Bronchial epithelial cell (primary cell): ENCODE measurements around the gene PLXNA4. TPM values are rescaled to one million over a fixed set of nuclear protein-coding genes. Genes with fewer than 3 reads are reported as not detected.

Experiments used
- DNase-seq: peaks from one replicate; pipeline ENCODE4 v3.0.0-alpha.2; 2010; ENCODE audit warnings: low read depth
- FAIRE-seq: peaks from 2 replicates; lab custom pipeline; 2011; peaks lifted over from hg19 to GRCh38; lab: Jason Lieb, UNC
- H3K27me3 ChIP-seq: 2 replicates; pipeline ENCODE4 v1.5.1; 2011; ENCODE audit warnings: low read length; ENCODE audit not compliant: control insufficient read depth, insufficient read depth
- H3K36me3 ChIP-seq: 2 replicates; pipeline ENCODE4 v1.5.1; 2011; ENCODE audit warnings: low read length; ENCODE audit not compliant: control insufficient read depth, insufficient read depth
- H3K4me3 ChIP-seq: 2 replicates; pipeline ENCODE4 v1.5.1; 2011; ENCODE audit warnings: mild to moderate bottlenecking, low read depth, low read length, control low read depth
- total RNA-seq: library from RNA; depleted of rRNA; stranded (reverse); fragments of >200 nt; gene quantifications from 2 replicates; pipeline ENCODE4 v1.2.1, GENCODE V29; 2014
- TF ChIP-seq, protein P1 (sequence below): IDR thresholded peaks from 2 replicates; pipeline ENCODE4 v1.5.1; 2011; ENCODE audit warnings: mild to moderate bottlenecking, moderate library complexity, low read length, control low read depth, inconsistent platforms; ENCODE audit not compliant: insufficient read depth, severe bottlenecking

PLXNA4 gene
- total RNA-seq, 1 donor from 2014 or later = under 0.01 TPM

DNA sequence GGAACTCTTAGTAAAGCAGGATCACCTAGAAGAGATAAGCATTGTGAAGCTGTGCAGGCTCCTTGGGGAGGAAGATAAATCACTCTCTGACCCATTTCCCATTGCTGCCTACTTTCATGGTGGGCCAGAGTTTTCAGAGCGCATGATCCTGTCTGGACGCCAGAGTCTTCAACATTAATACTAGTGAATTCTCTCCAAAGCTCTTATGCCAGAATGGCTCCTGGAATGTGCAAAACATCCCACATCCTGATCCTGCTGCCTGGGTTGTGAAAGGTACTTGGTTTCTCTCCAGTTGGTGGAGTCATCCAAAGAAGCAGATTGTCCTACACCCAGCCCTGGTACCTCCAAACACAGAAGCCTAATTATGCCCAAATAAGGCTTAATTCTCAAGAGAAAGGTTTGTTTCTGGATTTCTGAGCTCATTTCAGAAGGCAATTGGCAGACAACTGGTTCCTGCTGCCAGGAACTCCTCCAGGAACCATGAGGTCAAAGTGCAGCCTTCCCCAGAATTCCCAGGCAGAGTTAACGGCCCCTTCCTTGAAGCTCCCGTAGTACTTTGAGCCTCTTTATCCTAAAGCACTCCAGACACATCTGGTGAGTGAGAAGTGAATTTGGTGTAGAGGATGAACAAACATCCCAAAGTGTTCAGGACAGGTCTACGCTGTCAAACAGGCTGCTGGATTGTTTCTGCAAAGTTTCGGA lies 495.2 kb downstream of the PLXNA4 start:
- TF ChIP-seq, protein P1, sequence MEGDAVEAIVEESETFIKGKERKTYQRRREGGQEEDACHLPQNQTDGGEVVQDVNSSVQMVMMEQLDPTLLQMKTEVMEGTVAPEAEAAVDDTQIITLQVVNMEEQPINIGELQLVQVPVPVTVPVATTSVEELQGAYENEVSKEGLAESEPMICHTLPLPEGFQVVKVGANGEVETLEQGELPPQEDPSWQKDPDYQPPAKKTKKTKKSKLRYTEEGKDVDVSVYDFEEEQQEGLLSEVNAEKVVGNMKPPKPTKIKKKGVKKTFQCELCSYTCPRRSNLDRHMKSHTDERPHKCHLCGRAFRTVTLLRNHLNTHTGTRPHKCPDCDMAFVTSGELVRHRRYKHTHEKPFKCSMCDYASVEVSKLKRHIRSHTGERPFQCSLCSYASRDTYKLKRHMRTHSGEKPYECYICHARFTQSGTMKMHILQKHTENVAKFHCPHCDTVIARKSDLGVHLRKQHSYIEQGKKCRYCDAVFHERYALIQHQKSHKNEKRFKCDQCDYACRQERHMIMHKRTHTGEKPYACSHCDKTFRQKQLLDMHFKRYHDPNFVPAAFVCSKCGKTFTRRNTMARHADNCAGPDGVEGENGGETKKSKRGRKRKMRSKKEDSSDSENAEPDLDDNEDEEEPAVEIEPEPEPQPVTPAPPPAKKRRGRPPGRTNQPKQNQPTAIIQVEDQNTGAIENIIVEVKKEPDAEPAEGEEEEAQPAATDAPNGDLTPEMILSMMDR = no peak
- no peak overlapping the region for H3K4me3 ChIP-seq
- no peaks in the 10 kb centered on the region for H3K36me3 ChIP-seq
- DNase-seq (no peak), FAIRE-seq (no peak)
- H3K27me3 ChIP-seq = peaks cover 6% of the 10 kb centered on the region

DNA sequence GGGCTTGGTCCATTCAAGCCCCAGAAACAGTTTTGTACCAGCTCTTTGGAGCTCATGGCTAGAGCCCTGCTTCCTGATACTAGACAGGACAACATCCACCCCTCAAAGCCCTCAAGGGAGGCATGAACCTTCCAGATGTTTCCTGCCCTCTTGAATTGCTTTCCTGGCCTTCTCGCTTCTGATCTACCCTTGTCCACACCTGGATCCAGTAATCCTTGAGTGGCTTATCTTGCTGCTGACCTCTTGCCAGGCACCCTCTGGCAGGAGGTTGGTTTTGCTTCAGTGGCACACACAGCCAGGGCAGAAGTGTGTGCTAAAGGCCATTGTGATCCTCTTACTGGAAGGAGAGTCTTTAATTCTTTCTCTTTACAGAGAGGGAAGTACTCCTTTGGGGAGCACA lies 495.8 kb downstream of the PLXNA4 start:
- TF ChIP-seq, protein P1 = no peak
- no peak for FAIRE-seq
- H3K27me3 ChIP-seq = peaks cover 8% of the 10 kb centered on the region
- H3K4me3 ChIP-seq = no peak overlapping the region
- DNase-seq = no peak
- H3K36me3 ChIP-seq = no peaks in the 10 kb centered on the region

DNA sequence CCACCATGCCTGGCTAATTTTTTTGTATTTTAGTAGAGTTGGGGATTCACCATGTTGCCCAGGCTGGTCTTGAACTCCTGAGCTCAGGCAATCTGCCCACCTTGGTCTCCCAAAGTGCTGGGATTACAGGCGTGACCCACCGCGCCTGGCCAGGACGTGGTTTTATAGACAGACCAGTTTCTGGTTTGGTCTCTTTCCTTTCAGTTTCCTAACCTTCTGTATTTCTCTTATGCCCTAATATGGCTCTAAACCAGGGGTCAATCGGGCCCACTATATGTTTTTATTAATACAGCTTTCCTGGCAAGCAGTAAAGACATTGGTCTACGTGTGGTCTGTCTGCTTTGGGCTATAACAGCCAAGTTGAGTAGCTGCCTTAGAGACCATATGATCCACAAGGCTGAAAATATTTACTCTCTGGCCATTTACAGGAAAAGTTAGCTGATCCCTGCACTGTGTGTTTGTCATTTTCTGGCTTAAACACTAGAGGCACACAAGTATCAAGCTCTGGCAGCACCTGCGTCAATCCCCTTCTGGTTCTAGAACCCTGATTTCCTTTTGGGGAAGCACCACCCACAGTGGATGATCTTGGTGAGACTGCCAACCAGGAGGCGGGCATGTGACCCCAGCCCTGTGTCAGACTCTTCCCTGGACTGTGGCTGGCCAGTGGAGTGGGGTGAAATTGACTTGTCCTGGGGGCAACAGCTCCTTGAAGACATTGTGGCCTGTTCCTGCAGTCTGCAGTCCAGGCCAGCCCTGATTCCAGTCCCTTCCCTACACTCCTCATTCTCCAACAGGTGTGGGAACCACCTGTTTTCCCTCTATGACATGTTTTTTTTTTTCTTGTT lies 497.2 kb downstream of the PLXNA4 start:
- no peak for FAIRE-seq
- TF ChIP-seq, protein P1 = no peak
- peaks cover 10% of the 10 kb centered on the region for H3K27me3 ChIP-seq
- DNase-seq = no peak
- no peaks in the 10 kb centered on the region for H3K36me3 ChIP-seq
- H3K4me3 ChIP-seq = no peak overlapping the region

DNA sequence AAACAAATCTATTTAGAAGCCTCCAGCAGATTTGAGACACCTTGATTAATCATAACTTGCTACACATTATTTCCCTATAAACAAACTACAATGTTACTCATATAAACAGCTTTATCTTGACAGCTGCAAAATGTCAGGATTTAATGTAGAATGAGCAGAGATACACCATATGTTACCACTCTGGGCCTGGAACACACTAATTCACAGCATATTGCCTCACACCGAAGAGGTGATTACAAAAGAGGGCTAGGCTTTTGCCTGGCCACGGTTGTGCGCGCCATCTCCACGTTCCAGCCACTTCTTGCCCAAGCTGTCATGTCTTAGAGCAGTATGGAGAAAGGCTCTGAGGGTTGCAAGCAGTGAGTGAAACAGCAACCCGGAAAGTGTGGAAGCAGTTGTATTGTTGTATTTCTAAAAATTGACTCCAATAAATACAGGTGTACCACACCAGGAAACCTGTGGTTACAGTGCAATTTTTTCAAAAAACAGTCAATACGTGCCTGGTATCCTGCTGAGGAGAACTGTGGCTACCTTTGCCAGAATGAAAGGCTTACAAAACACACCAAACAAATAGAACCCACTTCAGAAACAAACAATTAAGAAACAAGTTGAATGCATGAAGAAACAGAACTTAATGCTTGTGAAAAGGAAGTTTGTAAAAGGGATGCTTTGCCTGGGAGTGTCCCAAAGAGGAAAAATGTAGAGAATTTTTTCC lies 498.1 kb downstream of the PLXNA4 start:
- Histone ChIP-seq H3K36me3 (no peaks in the 10 kb centered on the region), H3K27me3 (peaks cover 8% of the 10 kb centered on the region), H3K4me3 (no peak overlapping the region)
- no peak for DNase-seq
- TF ChIP-seq, protein P1 = no peak
- no peak for FAIRE-seq

DNA sequence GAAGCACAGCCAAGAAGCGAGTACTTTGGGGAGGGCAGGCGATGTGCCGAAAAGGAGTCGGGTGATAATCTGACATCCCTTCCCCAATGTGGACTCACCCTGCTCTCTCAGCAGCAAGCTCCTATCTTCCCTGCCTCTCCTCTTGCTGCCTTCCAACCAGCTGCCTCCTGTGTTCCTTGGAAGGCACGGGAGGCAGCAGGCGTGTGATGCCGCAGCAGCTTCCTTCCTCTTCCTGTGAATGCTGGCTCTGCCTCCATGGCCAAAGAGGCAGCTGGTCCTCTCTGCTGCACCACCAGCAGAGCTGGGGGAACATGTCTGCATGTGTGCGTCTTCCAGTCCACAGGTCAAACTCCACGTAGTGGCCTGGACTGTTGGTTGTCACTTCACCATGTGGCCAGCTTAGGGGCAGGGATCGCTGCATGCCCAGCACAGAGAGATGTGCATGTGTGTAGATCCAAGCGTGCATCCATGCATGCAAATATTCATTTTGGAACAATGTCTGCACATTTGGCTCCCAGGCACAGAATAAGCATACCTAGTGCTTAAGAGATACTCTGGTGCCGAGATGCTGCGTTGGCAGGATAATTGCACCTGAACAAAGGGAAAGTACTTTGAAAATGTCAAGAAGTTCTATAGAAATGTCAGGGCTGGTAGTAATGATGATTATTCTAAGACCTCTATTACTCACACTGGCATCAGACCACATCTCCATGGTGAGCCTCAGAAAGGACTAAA lies 499.8 kb downstream of the PLXNA4 start:
- peaks cover 5% of the 10 kb centered on the region for H3K27me3 ChIP-seq
- TF ChIP-seq, protein P1 = no peak
- no peak for DNase-seq

More for the DNA sequence above, 499.8 kb downstream of the PLXNA4 start:
- Histone ChIP-seq H3K4me3 (no peak overlapping the region), H3K36me3 (no peaks in the 10 kb centered on the region)
- FAIRE-seq = no peak
